GM12875 (cell line): ENCODE results near the gene MEGF8.

Experiments
- H3K4me3 ChIP-seq: one replicate; pipeline ENCODE4 v1.5.1; 2011; ENCODE audit warnings: low read depth, low read length, control low read depth
- TF ChIP-seq, protein P1 (sequence below): IDR thresholded peaks from 2 replicates; pipeline ENCODE4 v1.5.1; 2011; ENCODE audit warnings: low read depth, mild to moderate bottlenecking, control low read depth, inconsistent platforms, low read length, moderate library complexity, borderline replicate concordance; ENCODE audit not compliant: insufficient read depth

MEGF8 gene

GRCh38 chr19:42303876-42304275 is 21.6 kb upstream of the MEGF8 start:
- no peak overlapping the region for H3K4me3 ChIP-seq
- TF ChIP-seq, protein P1, sequence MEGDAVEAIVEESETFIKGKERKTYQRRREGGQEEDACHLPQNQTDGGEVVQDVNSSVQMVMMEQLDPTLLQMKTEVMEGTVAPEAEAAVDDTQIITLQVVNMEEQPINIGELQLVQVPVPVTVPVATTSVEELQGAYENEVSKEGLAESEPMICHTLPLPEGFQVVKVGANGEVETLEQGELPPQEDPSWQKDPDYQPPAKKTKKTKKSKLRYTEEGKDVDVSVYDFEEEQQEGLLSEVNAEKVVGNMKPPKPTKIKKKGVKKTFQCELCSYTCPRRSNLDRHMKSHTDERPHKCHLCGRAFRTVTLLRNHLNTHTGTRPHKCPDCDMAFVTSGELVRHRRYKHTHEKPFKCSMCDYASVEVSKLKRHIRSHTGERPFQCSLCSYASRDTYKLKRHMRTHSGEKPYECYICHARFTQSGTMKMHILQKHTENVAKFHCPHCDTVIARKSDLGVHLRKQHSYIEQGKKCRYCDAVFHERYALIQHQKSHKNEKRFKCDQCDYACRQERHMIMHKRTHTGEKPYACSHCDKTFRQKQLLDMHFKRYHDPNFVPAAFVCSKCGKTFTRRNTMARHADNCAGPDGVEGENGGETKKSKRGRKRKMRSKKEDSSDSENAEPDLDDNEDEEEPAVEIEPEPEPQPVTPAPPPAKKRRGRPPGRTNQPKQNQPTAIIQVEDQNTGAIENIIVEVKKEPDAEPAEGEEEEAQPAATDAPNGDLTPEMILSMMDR, result no peak

DNA sequence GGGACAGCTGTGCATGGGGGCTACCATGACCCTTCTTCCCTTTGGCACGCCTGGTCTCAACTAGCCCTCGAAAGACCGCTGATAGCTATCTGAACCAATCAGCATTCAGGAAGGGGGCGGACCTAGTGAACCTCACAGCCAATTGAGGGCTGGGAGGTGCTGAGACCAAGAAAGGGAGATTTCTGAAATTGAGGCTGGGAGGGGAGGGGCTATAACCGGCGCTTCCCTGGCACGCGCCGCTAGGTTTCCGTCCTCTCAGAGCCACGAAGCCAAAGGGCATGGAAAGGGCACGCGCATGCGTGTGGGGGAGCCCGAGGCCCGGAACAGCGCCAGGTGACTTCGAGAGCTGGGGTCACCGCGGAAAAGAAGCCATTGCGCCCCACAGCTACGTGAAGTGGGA is 18.8 kb upstream of the MEGF8 start:
- TF ChIP-seq, protein P1, result no peak
- H3K4me3 ChIP-seq, result no peak overlapping the region

GRCh38 chr19:42309686-42310085 is 15.7 kb upstream of the MEGF8 start:
- H3K4me3 ChIP-seq, result no peak overlapping the region
- TF ChIP-seq, protein P1, result no peak

DNA sequence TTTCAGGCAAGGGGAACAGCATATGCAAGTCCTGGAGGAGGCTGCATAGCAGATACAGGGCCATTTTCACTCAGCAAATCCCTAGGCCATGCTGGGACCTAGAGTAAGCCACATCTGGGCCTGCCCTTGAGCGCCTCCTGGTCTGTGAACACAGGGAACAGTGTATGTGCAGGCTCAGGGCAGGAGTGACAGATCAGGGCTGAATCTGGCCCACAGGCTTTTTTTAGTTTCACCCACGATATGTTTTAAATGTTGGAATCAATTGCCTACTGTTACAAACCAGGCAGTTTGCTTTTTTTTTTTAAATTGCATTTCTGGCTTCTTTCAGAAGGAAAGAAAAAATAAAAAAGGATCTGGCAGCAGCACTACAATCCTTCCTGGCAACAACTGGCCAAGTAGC is 13.8 kb upstream of the MEGF8 start:
- TF ChIP-seq, protein P1, result 0 out of 2 replicates have a peak, but pooled peaks have one; percentile 24
- no peak overlapping the region for H3K4me3 ChIP-seq

- H3K4me3 ChIP-seq, result no peak overlapping the region
- TF ChIP-seq, protein P1, result no peak
These were observed 13.1 kb upstream of the MEGF8 start for GRCh38 chr19:42312370-42312769.

- TF ChIP-seq, protein P1, result 0 out of 2 replicates have a peak, but pooled peaks have one; percentile 5
These were observed 12.2 kb upstream of the MEGF8 start, which contains the start of gene TMEM145 for GRCh38 chr19:42313096-42313839. TSS of gene TMEM145 (plus strand) at chr19:42313309. CDS start at chr19:42313377, 68 bp downstream.

DNA sequence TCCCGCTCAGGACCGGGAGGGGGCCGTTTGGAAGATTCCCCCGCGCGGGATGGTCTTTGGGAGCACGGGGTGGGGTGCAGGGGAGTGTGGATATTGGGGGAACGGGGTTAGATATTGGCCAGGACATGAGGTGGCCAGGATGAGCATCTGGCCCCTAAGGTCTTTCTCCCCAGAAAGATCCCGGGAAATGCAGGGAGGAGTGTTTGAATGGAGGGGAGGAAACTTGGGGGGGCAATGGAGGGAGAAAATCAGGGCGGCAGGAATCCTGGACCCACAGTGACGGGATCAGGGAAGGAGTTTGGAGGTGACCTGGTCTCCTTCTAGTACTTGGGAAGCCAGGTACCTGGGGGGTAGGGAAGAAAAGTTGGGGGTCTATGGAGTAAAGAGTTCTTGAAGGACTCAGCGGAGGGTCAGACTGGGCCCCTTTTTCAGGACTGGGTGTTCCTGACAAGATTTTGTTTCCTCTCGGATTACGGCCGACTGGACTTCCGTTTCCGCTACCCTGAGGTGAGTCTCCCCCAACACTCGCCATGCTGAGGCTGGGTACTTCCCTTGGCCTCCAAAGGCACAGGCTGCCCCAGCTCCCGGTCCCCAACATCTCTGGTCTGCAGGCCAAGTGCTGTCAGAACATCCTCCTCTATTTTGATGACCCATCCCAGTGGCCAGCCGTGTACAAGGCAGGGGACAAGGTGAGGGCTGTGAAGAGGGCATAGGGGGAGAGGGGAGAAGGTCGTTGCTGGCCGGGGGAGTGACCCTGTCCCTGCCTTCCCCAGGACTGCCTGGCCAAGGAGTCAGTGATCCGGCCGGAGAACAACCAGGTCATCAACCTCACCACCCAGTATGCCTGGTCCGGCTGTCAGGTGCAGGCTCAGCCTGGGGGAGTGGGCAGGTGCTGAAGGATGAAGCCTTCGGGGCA is 11.3 kb upstream of the MEGF8 start:
- no peak overlapping the region for H3K4me3 ChIP-seq

More at GRCh38 chr19:42313096-42313839, 12.2 kb upstream of the MEGF8 start, which contains the start of gene TMEM145:
- peak within 1 kb of the TSS; percentile 36 for H3K4me3 ChIP-seq

More for the DNA sequence above, 11.3 kb upstream of the MEGF8 start:
- TF ChIP-seq, protein P1, result no peak
